GM23248 (cell line): Measurements from ENCODE around the gene KRTAP10-10. TPM values are rescaled to one million over a fixed set of nuclear protein-coding genes. Genes with fewer than 3 reads are reported as not detected.

Source experiments
- DNase-seq: peaks from one replicate; pipeline ENCODE4 v3.0.0-alpha.2; 2015
- H2AFZ ChIP-seq: fragments of 200-600 bp; sonication (generic); 2 replicates; pipeline ENCODE4 v1.6.1; 2016; ENCODE audit warnings: antibody characterized with exemption
- H3F3A ChIP-seq: fragments of 200-600 bp; sonication (generic); 2 replicates; pipeline ENCODE4 v1.6.1; 2016; ENCODE audit warnings: mild to moderate bottlenecking, antibody characterized with exemption, mixed run types; ENCODE audit not compliant: insufficient read depth
- H3K27ac ChIP-seq: fragments of 200-600 bp; sonication (generic); 2 replicates; pipeline ENCODE4 v1.5.1; 2016; ENCODE audit warnings: mild to moderate bottlenecking
- H3K27me3 ChIP-seq: fragments of 200-600 bp; sonication (generic); replicated peaks from 2 replicates; pipeline ENCODE4 v1.6.1; 2016; ENCODE audit warnings: mild to moderate bottlenecking; ENCODE audit not compliant: insufficient read depth
- H3K36me3 ChIP-seq: fragments of 200-600 bp; sonication (generic); 2 replicates; pipeline ENCODE4 v1.6.1; 2016; ENCODE audit warnings: low read depth, mild to moderate bottlenecking
- H3K4me1 ChIP-seq: fragments of 200-600 bp; sonication (generic); 2 replicates; pipeline ENCODE4 v1.6.1; 2016; ENCODE audit warnings: mild to moderate bottlenecking; ENCODE audit not compliant: insufficient read depth
- H3K4me2 ChIP-seq: fragments of 200-600 bp; sonication (generic); one replicate; pipeline ENCODE4 v1.6.1; 2016; ENCODE audit warnings: mild to moderate bottlenecking; ENCODE audit not compliant: unreplicated experiment
- H3K4me3 ChIP-seq: fragments of 200-600 bp; sonication (generic); 2 replicates; pipeline ENCODE4 v1.5.1; 2016; ENCODE audit warnings: mild to moderate bottlenecking
- H3K79me2 ChIP-seq: fragments of 200-600 bp; sonication (generic); 2 replicates; pipeline ENCODE4 v1.6.1; 2016; ENCODE audit warnings: mild to moderate bottlenecking; ENCODE audit not compliant: insufficient read depth
- H3K9ac ChIP-seq: fragments of 200-600 bp; sonication (generic); 2 replicates; pipeline ENCODE4 v1.6.1; 2016; ENCODE audit warnings: mild to moderate bottlenecking
- H3K9me2 ChIP-seq: fragments of 200-600 bp; sonication (generic); 2 replicates; pipeline ENCODE4 v1.6.1; 2016; ENCODE audit warnings: mixed run types, mild to moderate bottlenecking, moderate library complexity; ENCODE audit not compliant: insufficient read depth
- H3K9me3 ChIP-seq: fragments of 200-600 bp; sonication (generic); one replicate; pipeline ENCODE4 v1.6.1; 2017; ENCODE audit warnings: low read depth
- H4K20me1 ChIP-seq: fragments of 200-600 bp; sonication (generic); 2 replicates; pipeline ENCODE4 v1.6.0; 2016; ENCODE audit not compliant: insufficient read depth
- EZH2 ChIP-seq: fragments of 200-600 bp; sonication (generic); IDR thresholded peaks from 2 replicates; pipeline ENCODE4 v1.6.1; 2018; ENCODE audit warnings: antibody characterized with exemption, mild to moderate bottlenecking; ENCODE audit not compliant: insufficient read depth, poor library complexity, severe bottlenecking
- EZH2phosphoT487 ChIP-seq: fragments of 200-600 bp; sonication (generic); IDR thresholded peaks from 2 replicates; pipeline ENCODE4 v1.6.1; 2018; ENCODE audit warnings: antibody characterized with exemption, moderate library complexity, mild to moderate bottlenecking, low read depth; ENCODE audit not compliant: insufficient read depth
- WGBS, 2 experiments: methylation state at CpG; one replicate each; pipeline ENCODE4 v1.1.6; 2015 to 2017; ENCODE audit warnings: low lambda C conversion rate in 2 of 2, low coverage in 1 of 2; ENCODE audit errors: missing lambda C conversion rate in 2 of 2; 5-methylcytosine and 5-hydroxymethylcytosine counted together
- in situ Hi-C: fragments of 300-500 bp; cut with MboI; formaldehyde crosslinking; loops from 2 replicates; pipeline ENCODE4 v1.15.0; 2020
- polyA plus RNA-seq: library from polyadenylated mRNA; unstranded; fragments of >200 nt; fragmentation: Nextera tagmentation; extraction: Ambion mirVana; gene quantifications from 2 replicates; pipeline ENCODE4 v1.2.1, GENCODE V29; 2016
- total RNA-seq: library from RNA; depleted of rRNA; stranded (reverse); fragments of >200 nt; shearing (Covaris generic); gene quantifications from 2 replicates; pipeline ENCODE4 v1.2.3, GENCODE V29; 2014

The KRTAP10-10 gene
- total and polyA plus RNA-seq, 2 experiments from 2014 or later, result not detected

DNA sequence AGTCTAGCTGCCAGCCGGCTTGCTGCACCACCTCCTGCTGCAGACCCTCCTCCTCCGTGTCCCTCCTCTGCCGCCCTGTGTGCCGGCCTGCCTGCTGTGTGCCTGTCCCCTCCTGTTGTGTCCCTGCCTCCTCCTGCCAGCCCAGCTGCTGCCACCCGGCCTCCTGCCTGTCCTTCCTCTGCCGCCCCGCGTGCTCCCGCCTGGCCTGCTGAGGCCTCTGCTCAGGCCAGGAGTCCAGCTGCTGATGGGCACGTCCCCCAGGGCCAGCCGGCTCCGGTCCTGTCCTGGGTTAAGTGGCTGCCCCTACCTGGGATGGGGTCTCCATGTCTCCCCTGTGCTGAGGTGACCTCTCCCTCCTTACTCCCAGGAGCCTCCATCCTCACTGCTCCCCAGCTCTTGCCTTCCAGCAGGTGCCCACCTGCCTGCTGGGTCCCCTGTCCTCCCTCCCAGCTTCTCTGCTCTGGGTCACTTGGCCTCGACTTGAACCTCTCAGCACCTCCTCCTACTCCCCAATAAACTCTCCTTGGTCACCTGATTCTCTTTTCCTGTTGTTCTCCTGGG is 24.4 kb upstream of the KRTAP10-10 start:
- no peak overlapping the region for H2AFZ ChIP-seq
- H3K9ac ChIP-seq, result no peak overlapping the region
- 42 to 55% methylated on average over 12 to 13 of the region's 13 CpGs for WGBS, 2 experiments
- no peak overlapping the region for H3K4me2 ChIP-seq
- H3F3A ChIP-seq, result no peaks in the 10 kb centered on the region
- no peaks in the 10 kb centered on the region for H3K36me3 ChIP-seq
- H3K4me1 ChIP-seq, result no peaks in the 10 kb centered on the region
- DNase-seq, result no peak
- no peaks in the 10 kb centered on the region; the same call in 1 of the 2 replicates for H3K27me3 ChIP-seq
- in situ Hi-C loops, result no loop called here
- H4K20me1 ChIP-seq, result no peaks in the 10 kb centered on the region
- TF ChIP-seq EZH2, result no peak
- no peak for TF ChIP-seq EZH2phosphoT487
- no peaks in the 10 kb centered on the region for H3K79me2 ChIP-seq
- H3K9me3 ChIP-seq, result no peaks in the 10 kb centered on the region
- H3K4me3 ChIP-seq, result no peak overlapping the region
- H3K9me2 ChIP-seq, result no peaks in the 10 kb centered on the region
- no peak overlapping the region for H3K27ac ChIP-seq

DNA sequence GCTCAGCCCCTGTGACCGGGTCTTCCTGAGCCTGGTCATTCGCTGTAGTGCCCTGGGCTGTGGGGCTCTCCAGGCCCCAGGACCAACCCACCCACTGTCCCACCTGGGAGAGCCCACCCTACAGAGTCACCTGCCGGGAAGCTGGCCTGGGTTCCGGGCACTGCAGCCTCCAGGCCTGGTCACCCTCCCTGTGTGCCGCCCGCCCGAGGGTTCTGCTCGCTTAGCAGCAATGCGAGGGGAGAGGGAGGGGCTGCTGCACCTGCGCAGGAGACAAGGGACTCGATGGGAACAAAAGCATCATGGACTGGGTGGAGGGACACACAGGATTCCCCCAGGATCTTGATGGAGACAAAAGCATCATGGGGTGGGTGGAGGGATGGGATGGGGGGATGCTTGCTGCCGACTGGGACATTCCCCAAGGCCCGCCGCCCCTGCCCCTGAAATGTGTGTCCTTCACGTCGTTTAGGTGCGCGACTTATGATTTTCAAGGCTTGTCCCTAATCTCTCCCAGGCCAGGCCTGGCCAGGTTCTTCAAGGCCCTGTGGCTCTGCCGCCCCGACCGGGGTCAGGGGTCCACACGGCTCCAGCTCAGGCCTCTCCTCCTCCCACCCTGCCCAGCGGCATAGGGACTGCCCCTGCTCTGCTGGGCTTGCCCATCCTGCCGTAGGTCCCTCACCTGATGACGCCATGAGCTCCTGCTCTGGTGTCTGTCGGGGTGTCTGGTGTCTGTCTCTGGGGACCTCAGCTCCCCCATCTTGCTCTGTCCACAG is 23.6 kb upstream of the KRTAP10-10 start:
- no peak overlapping the region for H3K4me3 ChIP-seq
- in situ Hi-C loops, result no loop called here
- no peaks in the 10 kb centered on the region for H3K9me2 ChIP-seq
- no peaks in the 10 kb centered on the region for H4K20me1 ChIP-seq
- 57 to 59% methylated on average over 23 to 26 of the region's 26 CpGs for WGBS, 2 experiments
- no peaks in the 10 kb centered on the region for H3K4me1 ChIP-seq
- DNase-seq, result no peak
- H3F3A ChIP-seq, result no peaks in the 10 kb centered on the region
- TF ChIP-seq EZH2phosphoT487 (no peak), EZH2 (no peak)
- H3K4me2 ChIP-seq, result no peak overlapping the region
- H3K79me2 ChIP-seq, result no peaks in the 10 kb centered on the region
- H3K27ac ChIP-seq, result no peak overlapping the region
- no peak overlapping the region for H2AFZ ChIP-seq
- H3K36me3 ChIP-seq, result no peaks in the 10 kb centered on the region
- no peak overlapping the region for H3K9ac ChIP-seq
- no peaks in the 10 kb centered on the region for H3K9me3 ChIP-seq
- H3K27me3 ChIP-seq, result no peaks in the 10 kb centered on the region; the same call in 1 of the 2 replicates

DNA sequence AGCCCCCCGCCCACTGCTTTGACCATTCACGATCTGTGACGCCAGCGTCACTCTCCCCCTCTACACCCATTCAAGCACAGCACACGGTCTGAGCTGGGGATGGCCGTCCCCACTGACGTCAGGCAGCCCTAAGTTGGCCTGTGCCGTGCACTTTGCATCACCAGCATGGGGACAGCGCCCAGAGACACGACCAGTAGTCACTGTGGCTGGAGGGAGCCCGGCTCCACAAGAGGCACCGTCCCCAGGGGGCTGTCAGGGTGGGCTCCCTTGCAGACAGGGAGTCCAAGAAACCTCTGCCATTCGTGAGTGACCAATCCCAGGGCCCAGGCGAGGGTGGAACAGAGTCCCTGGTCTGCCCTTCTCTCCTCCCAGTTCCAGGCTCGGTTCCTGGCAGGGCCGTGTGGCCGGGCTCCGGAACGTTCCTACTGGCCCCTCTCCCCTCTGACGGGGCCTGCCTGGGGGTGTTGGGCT is 23.0 kb upstream of the KRTAP10-10 start:
- H3K27me3 ChIP-seq, result no peaks in the 10 kb centered on the region; the same call in 1 of the 2 replicates
- 28 to 43% methylated on average over 19 to 20 of the region's 20 CpGs for WGBS, 2 experiments

DNA sequence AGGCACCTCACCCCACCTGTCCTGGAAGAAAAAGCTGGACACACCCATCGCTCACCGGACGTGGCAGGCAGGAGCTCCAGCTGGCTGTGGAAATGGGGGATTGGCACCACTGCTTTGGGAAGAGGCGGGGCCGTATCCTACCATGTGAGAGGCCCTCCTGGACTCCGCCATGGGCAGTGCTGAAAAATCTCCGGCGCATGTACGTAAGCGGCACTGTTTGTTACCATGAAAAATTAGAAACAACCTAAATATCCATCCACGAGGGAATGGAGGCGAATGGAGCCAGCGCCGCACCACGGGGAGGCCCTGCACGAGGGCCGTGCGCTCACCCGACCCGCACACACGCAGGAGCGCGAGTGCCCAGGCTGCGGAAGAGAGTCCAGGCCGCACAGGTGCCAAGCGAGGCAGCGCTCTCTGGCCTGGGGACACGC is 22.2 kb upstream of the KRTAP10-10 start:
- no peaks in the 10 kb centered on the region for H3K36me3 ChIP-seq
- no peaks in the 10 kb centered on the region for H3K9me2 ChIP-seq
- no peaks in the 10 kb centered on the region for H3K9me3 ChIP-seq
- no peaks in the 10 kb centered on the region for H4K20me1 ChIP-seq
- H3K79me2 ChIP-seq, result no peaks in the 10 kb centered on the region
- H3K4me1 ChIP-seq, result no peaks in the 10 kb centered on the region
- H3K4me2 ChIP-seq, result no peak overlapping the region
- H3K4me3 ChIP-seq, result no peak overlapping the region
- no peak overlapping the region for H3K9ac ChIP-seq
- in situ Hi-C loops, result no loop called here
- H3K27ac ChIP-seq, result no peak overlapping the region
- 75 to 80% methylated on average over 26 to 28 of the region's 28 CpGs for WGBS, 2 experiments
- TF ChIP-seq EZH2phosphoT487 (no peak), EZH2 (no peak)
- H3F3A ChIP-seq, result no peaks in the 10 kb centered on the region
- H2AFZ ChIP-seq, result no peak overlapping the region
- H3K27me3 ChIP-seq, result no peaks in the 10 kb centered on the region; the same call in 1 of the 2 replicates
- no peak for DNase-seq

More for the DNA sequence above, 23.0 kb upstream of the KRTAP10-10 start:
- Histone ChIP-seq H3K79me2 (no peaks in the 10 kb centered on the region), H4K20me1 (no peaks in the 10 kb centered on the region), H3F3A (no peaks in the 10 kb centered on the region), H3K4me1 (no peaks in the 10 kb centered on the region), H3K9ac (no peak overlapping the region), H3K4me2 (no peak overlapping the region), H2AFZ (no peak overlapping the region), H3K9me3 (no peaks in the 10 kb centered on the region), H3K36me3 (no peaks in the 10 kb centered on the region), H3K4me3 (no peak overlapping the region), H3K27ac (no peak overlapping the region), H3K9me2 (no peaks in the 10 kb centered on the region)
- no peak for TF ChIP-seq EZH2phosphoT487
- no peak for TF ChIP-seq EZH2
- in situ Hi-C loops, result no loop called here
- DNase-seq, result no peak
